Upper lobe of left lung (tissue), 4 donors: ENCODE results near the gene MGAT4A.

Experiments used
- CTCF ChIP-seq, 6 experiments: fragments of 450-650 bp in 4 of 6; fragments of 200-600 bp in 2 of 6; sonication (generic) in 2 of 6; IDR thresholded peaks; one replicate each; pipeline ENCODE4 v1.5.1; 2016 to 2019; ENCODE audit warnings: antibody characterized with exemption in 6 of 6
- EP300 ChIP-seq, 4 donors: sonication (generic); formaldehyde crosslinking; IDR thresholded peaks; one replicate each; pipeline ENCODE4 v1.5.1; 2017; ENCODE audit warnings: antibody characterized with exemption in 4 of 4, control low read depth in 2 of 4
- POLR2A ChIP-seq, 4 donors: fragments of 450-650 bp; IDR thresholded peaks; one replicate each; pipeline ENCODE4 v1.5.1; 2016 to 2017; ENCODE audit warnings: antibody characterized with exemption in 4 of 4, mild to moderate bottlenecking in 2 of 4
- POLR2AphosphoS5 ChIP-seq, 2 donors: sonication (generic); formaldehyde crosslinking; IDR thresholded peaks; one replicate each; pipeline ENCODE4 v1.5.1; 2017; ENCODE audit warnings: antibody characterized with exemption in 2 of 2

DNA sequence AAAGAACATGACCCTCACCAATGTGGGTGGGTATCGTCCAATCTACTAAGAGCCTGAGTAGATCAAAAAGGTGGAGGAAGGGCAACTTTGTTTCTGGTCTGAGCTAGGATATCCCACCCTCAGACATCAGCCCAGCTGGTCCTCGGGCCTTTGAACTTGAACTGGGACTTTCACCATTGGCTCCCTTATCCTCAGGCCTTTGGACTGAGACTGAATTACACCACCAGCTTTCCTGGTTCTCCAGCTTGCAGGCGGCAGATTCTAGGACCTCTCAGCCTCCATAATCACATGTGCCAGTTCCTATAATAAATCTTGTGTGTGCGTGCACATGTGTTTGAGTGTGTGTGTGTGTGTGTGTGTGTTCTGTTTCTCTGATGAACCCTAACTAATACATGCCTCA is 10.6 kb downstream of the MGAT4A start:
- TF ChIP-seq POLR2A (IDR thresholded peaks at IDR 0.05) (no peak), CTCF (IDR thresholded peaks at IDR 0.05) (no peak), POLR2AphosphoS5 (IDR thresholded peaks at IDR 0.05) (no peak), EP300 (IDR thresholded peaks at IDR 0.05) (no peak)
